OCI-LY1 (cell line): ENCODE results near the gene RERG.

ENCODE experiments used
- EZH2 ChIP-seq: fragments of 200-600 bp; sonication (generic), shearing (Covaris generic); IDR thresholded peaks from 2 replicates; pipeline ENCODE4 v1.8.0; 2017; ENCODE audit warnings: borderline replicate concordance, mixed run types, mild to moderate bottlenecking, antibody characterized with exemption, low read length, moderate library complexity, mixed read lengths
- TF ChIP-seq, protein P1 (sequence below): fragments of 200-600 bp; sonication (generic), shearing (Covaris generic); IDR thresholded peaks from 2 replicates; pipeline ENCODE4 v1.5.1; 2017; ENCODE audit warnings: mild to moderate bottlenecking, antibody characterized with exemption, low read length, moderate library complexity, mixed read lengths

DNA sequence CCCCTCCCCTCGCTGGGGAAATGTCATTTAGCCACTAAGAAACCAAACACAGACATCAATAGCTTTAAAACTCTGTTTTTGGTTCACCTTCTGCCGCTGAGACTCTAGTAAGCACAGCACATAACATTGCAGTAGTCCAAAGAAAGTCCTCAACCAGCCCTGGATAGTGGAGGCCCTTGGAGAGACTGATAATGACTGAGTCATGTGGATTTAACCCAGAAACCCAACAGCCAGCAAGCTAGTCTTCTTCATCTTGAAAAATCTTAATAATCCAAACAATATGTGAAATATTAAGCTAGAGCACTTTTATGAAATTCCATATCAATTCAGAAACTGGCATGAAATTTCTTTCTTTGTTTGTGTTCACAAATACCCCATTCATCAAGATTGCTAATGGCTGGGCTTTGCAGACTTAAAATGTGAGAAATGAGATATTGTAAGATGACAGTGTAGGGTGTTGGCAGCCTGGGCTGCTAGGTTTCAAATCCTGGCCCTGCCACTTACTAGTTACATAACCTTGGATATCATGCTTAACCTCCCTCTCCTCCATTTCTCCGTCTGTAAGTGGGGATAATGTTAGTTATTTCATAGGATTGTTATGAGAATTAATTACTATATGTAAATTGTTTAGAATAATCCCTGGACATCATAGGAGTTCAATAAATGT lies 40.1 kb downstream of the RERG start:
- TF ChIP-seq, protein P1, sequence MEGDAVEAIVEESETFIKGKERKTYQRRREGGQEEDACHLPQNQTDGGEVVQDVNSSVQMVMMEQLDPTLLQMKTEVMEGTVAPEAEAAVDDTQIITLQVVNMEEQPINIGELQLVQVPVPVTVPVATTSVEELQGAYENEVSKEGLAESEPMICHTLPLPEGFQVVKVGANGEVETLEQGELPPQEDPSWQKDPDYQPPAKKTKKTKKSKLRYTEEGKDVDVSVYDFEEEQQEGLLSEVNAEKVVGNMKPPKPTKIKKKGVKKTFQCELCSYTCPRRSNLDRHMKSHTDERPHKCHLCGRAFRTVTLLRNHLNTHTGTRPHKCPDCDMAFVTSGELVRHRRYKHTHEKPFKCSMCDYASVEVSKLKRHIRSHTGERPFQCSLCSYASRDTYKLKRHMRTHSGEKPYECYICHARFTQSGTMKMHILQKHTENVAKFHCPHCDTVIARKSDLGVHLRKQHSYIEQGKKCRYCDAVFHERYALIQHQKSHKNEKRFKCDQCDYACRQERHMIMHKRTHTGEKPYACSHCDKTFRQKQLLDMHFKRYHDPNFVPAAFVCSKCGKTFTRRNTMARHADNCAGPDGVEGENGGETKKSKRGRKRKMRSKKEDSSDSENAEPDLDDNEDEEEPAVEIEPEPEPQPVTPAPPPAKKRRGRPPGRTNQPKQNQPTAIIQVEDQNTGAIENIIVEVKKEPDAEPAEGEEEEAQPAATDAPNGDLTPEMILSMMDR: no peak
- TF ChIP-seq EZH2: no peak
